WERI-Rb-1 (cell line): ENCODE measurements around the gene RAE1.

Experiments
- DNase-seq: peaks from one replicate; pipeline ENCODE4 v3.0.0-alpha.2; 2020
- H3K27ac ChIP-seq: fragments of 250-450 bp; sonication (Bioruptor Pico); 2 replicates; pipeline ENCODE4 v1.5.1; 2020; ENCODE audit warnings: mild to moderate bottlenecking, moderate library complexity
- H3K27me3 ChIP-seq: fragments of 250-450 bp; sonication (Bioruptor Pico); 2 replicates; pipeline ENCODE4 v1.5.1; 2021; ENCODE audit warnings: mild to moderate bottlenecking, low read depth, moderate library complexity; ENCODE audit not compliant: insufficient read depth, severe bottlenecking
- H3K36me3 ChIP-seq: fragments of 250-450 bp; sonication (Bioruptor Pico); 2 replicates; pipeline ENCODE4 v1.5.1; 2020; ENCODE audit warnings: mild to moderate bottlenecking, moderate library complexity
- H3K4me3 ChIP-seq: 2 replicates; pipeline ENCODE4 v1.5.1; 2011; ENCODE audit warnings: low read depth, mild to moderate bottlenecking, control low read depth, low read length
- H3K9me3 ChIP-seq: fragments of 250-450 bp; sonication (Bioruptor Pico); 2 replicates; pipeline ENCODE4 v1.5.1; 2021; ENCODE audit warnings: mild to moderate bottlenecking, moderate library complexity; ENCODE audit not compliant: severe bottlenecking
- CTCF ChIP-seq: IDR thresholded peaks from 2 replicates; pipeline ENCODE4 v1.5.1; 2011; ENCODE audit warnings: low read depth, mild to moderate bottlenecking, control low read depth, inconsistent platforms, low read length

The RAE1 gene

GRCh38 chr20:57330998-57331397 lies 20.1 kb upstream of the RAE1 start:
- DNase-seq = no peak
- TF ChIP-seq CTCF = no peak
- Histone ChIP-seq H3K27me3 (peaks cover 15% of the 10 kb centered on the region), H3K4me3 (no peak overlapping the region), H3K27ac (no peak overlapping the region), H3K36me3 (no peaks in the 10 kb centered on the region), H3K9me3 (no peaks in the 10 kb centered on the region)

- peaks cover 24% of the 10 kb centered on the region for H3K27me3 ChIP-seq
- DNase-seq = no peak
Observed at GRCh38 chr20:57332105-57333089, 18.7 kb upstream of the RAE1 start.

GRCh38 chr20:57335392-57335791 lies 15.7 kb upstream of the RAE1 start:
- no peak for TF ChIP-seq CTCF
- no peak for DNase-seq
- peaks cover 24% of the 10 kb centered on the region for H3K27me3 ChIP-seq

More at GRCh38 chr20:57332105-57333089, 18.7 kb upstream of the RAE1 start:
- peak; percentile 35; the same call in 1 of the 2 replicates for TF ChIP-seq CTCF
- Histone ChIP-seq H3K9me3 (no peaks in the 10 kb centered on the region), H3K36me3 (no peaks in the 10 kb centered on the region), H3K4me3 (no peak overlapping the region), H3K27ac (no peak overlapping the region)

GRCh38 chr20:57341663-57342062 lies 9.4 kb upstream of the RAE1 start:
- H3K9me3 ChIP-seq = no peaks in the 10 kb centered on the region
- no peaks in the 10 kb centered on the region for H3K36me3 ChIP-seq
- no peak for DNase-seq
- no peak overlapping the region for H3K27ac ChIP-seq
- no peak for TF ChIP-seq CTCF
- no peak overlapping the region for H3K4me3 ChIP-seq
- peaks cover 5% of the 10 kb centered on the region for H3K27me3 ChIP-seq

More at GRCh38 chr20:57335392-57335791, 15.7 kb upstream of the RAE1 start:
- H3K4me3 ChIP-seq = no peak overlapping the region
- no peaks in the 10 kb centered on the region for H3K36me3 ChIP-seq
- no peak overlapping the region for H3K27ac ChIP-seq
- H3K9me3 ChIP-seq = no peaks in the 10 kb centered on the region

- H3K27me3 ChIP-seq = peaks cover 2% of the 10 kb centered on the region
- DNase-seq = no peak
- H3K36me3 ChIP-seq = no peaks in the 10 kb centered on the region
- no peak for TF ChIP-seq CTCF
- H3K9me3 ChIP-seq = no peaks in the 10 kb centered on the region
- H3K4me3 ChIP-seq = no peak overlapping the region
- H3K27ac ChIP-seq = no peak overlapping the region
Observed at GRCh38 chr20:57342829-57343228, 8.2 kb upstream of the RAE1 start.

- Histone ChIP-seq H3K4me3 (no peak overlapping the region), H3K36me3 (peaks cover 4% of the 10 kb centered on the region), H3K9me3 (no peaks in the 10 kb centered on the region), H3K27me3 (peaks cover 5% of the 10 kb centered on the region), H3K27ac (no peak overlapping the region)
- peak; percentile 59 for TF ChIP-seq CTCF
- peak; percentile 66 for DNase-seq
Observed at GRCh38 chr20:57346477-57346876, 4.6 kb upstream of the RAE1 start.
